ENCODE results near the gene HELZ2. TPM values are rescaled to one million over a fixed set of nuclear protein-coding genes. Genes with fewer than 3 reads are reported as not detected.

The HELZ2 gene
- total and polyA plus RNA-seq, 2 of the 4 experiments (the other 2 are of a cell fraction): 4.7 to 10.6 TPM

GRCh38 chr20:63573647-63574131 lies 350 bp downstream of the HELZ2 start:
- Histone ChIP-seq H4K5ac (ENCODE audit: low read depth, low read length) (no peak overlapping the region), H3K27ac (ENCODE audit: insufficient read depth, low read length) (peak overlapping the region; percentile 75), H3K4me1 (ENCODE audit: control insufficient read depth, insufficient read depth, low read length) (peaks cover 10% of the 10 kb centered on the region), H4K91ac (ENCODE audit: insufficient read depth, low read depth, low read length) (no peak overlapping the region), H3K14ac (replicated peaks; ENCODE audit: low read depth, low read length) (peak overlapping the region; percentile 75), H4K20me1 (ENCODE audit: insufficient read depth, low read length) (no peaks in the 10 kb centered on the region), H2AK5ac (ENCODE audit: low read depth, low read length) (peak overlapping the region; percentile 67), H3K56ac (ENCODE audit: extremely low read depth, insufficient read depth, low read length) (peak overlapping the region; percentile 35), H3K27me3 (ENCODE audit: control insufficient read depth, insufficient read depth, low read length) (no peaks in the 10 kb centered on the region), H3K79me1 (ENCODE audit: low read depth in 1 of 2, low read length in 2 of 2) (peaks cover 4 to 13% of the 10 kb centered on the region in 2 experiments), H2BK120ac (ENCODE audit: low read depth, low read length) (no peak overlapping the region), H2AFZ (replicated peaks; ENCODE audit: low read length, poor library complexity) (peak overlapping the region; percentile 76), H2BK15ac (ENCODE audit: low read depth, low read length) (no peak overlapping the region), H3K4ac (ENCODE audit: low read depth, low read length) (peak overlapping the region; percentile 60; the same call in 1 of the 2 replicates), H2BK20ac (ENCODE audit: low read depth, low read length) (no peak overlapping the region), H3K36me3 (ENCODE audit: control insufficient read depth, insufficient read depth, low read length) (peaks cover 7% of the 10 kb centered on the region; the same call in 1 of the 2 replicates), H3K18ac (ENCODE audit: low read depth, low read length) (no peak overlapping the region), H3K4me3 (ENCODE audit: insufficient read depth, low read depth, low read length) (peak overlapping the region; percentile 85), H2BK5ac (ENCODE audit: low read depth, low read length, poor library complexity, severe bottlenecking) (no peak overlapping the region), H3K9ac (ENCODE audit: low read depth, low read length) (peak overlapping the region; percentile 95), H4K8ac (ENCODE audit: low read depth in 2 of 2, low read length in 2 of 2) (peak overlapping the region in 1 of 2 experiments; percentile 40; a peak in 2 of 4 replicates), H2AK9ac (replicated peaks; ENCODE audit: low read depth, low read length, poor library complexity) (peak overlapping the region; percentile 99), H3K9me3 (ENCODE audit: control insufficient read depth, insufficient read depth, low read length) (no peaks in the 10 kb centered on the region), H3K23ac (ENCODE audit: low read depth, low read length) (peak overlapping the region; percentile 82), H3K4me2 (ENCODE audit: low read depth, low read length) (peak overlapping the region; percentile 76), H3K9me1 (ENCODE audit: insufficient read depth, low read length) (peaks cover 3% of the 10 kb centered on the region; the same call in 1 of the 2 replicates)
- BruUV-seq (replicated peaks): no TSS peak
- WGBS, 2 experiments (ENCODE audit: extremely low coverage in 2 of 2, insufficient read length in 1 of 2): 0% methylated on average over 3 of the region's 24 CpGs; no CpG with 5 or more reads in 1 of the 2 experiments
- ChIA-PET POLR2A (ENCODE audit: unreplicated experiment) (interaction anchor here (0.6 kb wide), 1 partner anchor 15 kb away, joined by 6 read pairs; no protein-coding TSS in a partner anchor), CTCF (no interaction called here)
- intact Hi-C loops (cut with micrococcal nuclease): loop anchor here (2.0 kb wide), 1 partner anchor 19 kb away; the partner anchor contains the start of gene FNDC11
- ATAC-seq (ENCODE audit: low read depth) (peak; percentile 59), DNase-seq (no peak)
- in situ Hi-C loops (cut with MboI; ENCODE audit: low sequenced_read_pairs): no loop called here
- dilution Hi-C loops (cut with HindIII; ENCODE audit: low sequenced_read_pairs, unreplicated experiment): no loop called here
- TF ChIP-seq MXI1 (IDR thresholded peaks at IDR 0.05; ENCODE audit: borderline replicate concordance, low read depth, low read length) (no peak), MAFK (IDR thresholded peaks at IDR 0.05; ENCODE audit: low read depth, low read length) (no peak)
